Mucosa of stomach (tissue), 1 donor: ENCODE measurements around the gene CRACR2B.

Experiments used
- H3K27me3 ChIP-seq: one replicate; pipeline ENCODE4 v1.7.0; 2013; ENCODE audit warnings: mild to moderate bottlenecking, low read length; ENCODE audit not compliant: control insufficient read depth, insufficient read depth
- H3K36me3 ChIP-seq: one replicate; pipeline ENCODE4 v1.7.0; 2013; ENCODE audit warnings: low read length; ENCODE audit not compliant: control insufficient read depth, insufficient read depth
- H3K4me1 ChIP-seq: one replicate; pipeline ENCODE4 v1.7.0; 2013; ENCODE audit warnings: mild to moderate bottlenecking, low read length; ENCODE audit not compliant: control insufficient read depth, insufficient read depth
- H3K4me3 ChIP-seq: one replicate; pipeline ENCODE4 v1.7.0; 2013; ENCODE audit warnings: low read length
- H3K9ac ChIP-seq: one replicate; pipeline ENCODE4 v1.7.0; 2013; ENCODE audit warnings: mild to moderate bottlenecking, low read length, moderate library complexity
- H3K9me3 ChIP-seq: one replicate; pipeline ENCODE4 v1.7.0; 2013; ENCODE audit warnings: mild to moderate bottlenecking, low read length, moderate library complexity; ENCODE audit not compliant: control insufficient read depth
- donor health status: Pancreatic carcinoma.

The CRACR2B gene

DNA sequence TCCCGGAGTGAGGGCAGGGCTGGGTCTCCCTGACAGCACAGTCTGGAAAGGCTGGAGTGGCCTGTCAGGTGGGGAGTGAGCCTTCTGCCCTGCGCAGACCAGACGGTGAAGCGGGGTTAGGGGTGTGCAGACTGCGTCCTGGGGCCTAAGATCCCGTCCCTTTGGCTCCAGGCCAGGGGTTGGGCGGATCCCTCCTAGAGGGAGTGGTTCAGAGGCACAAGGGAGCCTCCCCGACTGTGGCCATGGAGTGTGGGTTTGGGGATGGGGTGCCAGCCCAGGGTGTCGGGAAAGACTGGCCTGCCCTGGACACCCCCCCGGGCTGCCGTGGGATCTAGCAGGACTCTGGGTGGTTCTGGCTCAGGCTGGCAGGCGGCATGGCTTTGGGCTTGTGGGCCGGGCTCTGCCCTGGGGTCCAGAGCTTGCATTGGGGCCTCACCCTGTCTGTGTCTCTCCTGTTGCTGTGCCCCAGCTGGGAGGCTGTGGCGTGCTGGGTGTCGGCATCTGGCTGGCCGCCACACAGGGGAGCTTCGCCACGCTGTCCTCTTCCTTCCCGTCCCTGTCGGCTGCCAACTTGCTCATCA lies 34.5 kb downstream of the CRACR2B start:
- no peak overlapping the region for H3K4me3 ChIP-seq
- H3K27me3 ChIP-seq = peaks cover 31% of the 10 kb centered on the region
- H3K9me3 ChIP-seq = no peaks in the 10 kb centered on the region
- H3K4me1 ChIP-seq = peaks cover 27% of the 10 kb centered on the region
- no peak overlapping the region for H3K9ac ChIP-seq
- H3K36me3 ChIP-seq = no peaks in the 10 kb centered on the region

DNA sequence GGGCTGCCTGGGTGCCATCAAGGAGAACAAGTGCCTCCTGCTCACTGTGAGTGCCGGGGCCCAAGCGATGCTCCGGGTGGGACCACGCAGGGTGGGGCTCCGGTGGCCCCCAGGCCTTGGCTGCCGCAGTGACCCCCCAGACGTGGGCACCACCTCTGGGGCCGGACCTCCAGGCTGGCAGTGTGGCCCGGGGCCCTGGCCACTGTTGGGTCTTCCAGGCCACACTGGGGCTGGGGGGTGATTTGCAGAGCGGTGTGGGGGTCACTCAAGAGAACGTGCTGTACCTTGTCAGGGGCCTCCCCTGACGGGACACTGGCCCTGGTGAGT lies 34.9 kb downstream of the CRACR2B start:
- Histone ChIP-seq H3K9me3 (no peaks in the 10 kb centered on the region), H3K4me1 (peaks cover 27% of the 10 kb centered on the region), H3K36me3 (no peaks in the 10 kb centered on the region), H3K27me3 (peaks cover 31% of the 10 kb centered on the region), H3K9ac (no peak overlapping the region), H3K4me3 (no peak overlapping the region)

GRCh38 chr11:863023-863909 lies 35.5 kb downstream of the CRACR2B start:
- Histone ChIP-seq H3K27me3 (peaks cover 31% of the 10 kb centered on the region), H3K9me3 (no peaks in the 10 kb centered on the region), H3K4me3 (no peak overlapping the region), H3K4me1 (peaks cover 27% of the 10 kb centered on the region), H3K36me3 (no peaks in the 10 kb centered on the region), H3K9ac (no peak overlapping the region)

GRCh38 chr11:863910-864827 lies 36.5 kb downstream of the CRACR2B start:
- Histone ChIP-seq H3K36me3 (no peaks in the 10 kb centered on the region), H3K4me3 (no peak overlapping the region), H3K4me1 (peaks cover 27% of the 10 kb centered on the region), H3K9me3 (no peaks in the 10 kb centered on the region), H3K27me3 (peaks cover 31% of the 10 kb centered on the region), H3K9ac (no peak overlapping the region)

DNA sequence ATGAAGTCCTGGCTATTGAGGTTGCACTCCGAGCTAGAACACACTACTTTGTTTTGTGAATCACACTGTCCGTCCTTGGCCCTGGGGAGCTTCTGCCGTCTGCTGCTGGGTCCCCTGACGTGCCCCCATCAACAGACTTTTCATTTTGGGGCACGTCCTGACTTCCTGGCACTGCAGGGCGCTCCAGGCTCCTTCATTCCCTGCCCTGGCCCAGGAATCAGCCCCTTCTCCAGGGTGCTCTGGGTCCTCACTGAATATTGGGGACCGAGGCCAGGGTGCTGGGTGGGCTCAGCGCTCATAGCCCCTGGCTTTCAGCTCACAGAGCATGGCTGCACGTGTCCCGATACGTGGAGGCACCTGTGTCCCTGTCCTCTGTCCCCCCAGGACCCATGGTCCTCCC lies 37.2 kb downstream of the CRACR2B start:
- H3K9me3 ChIP-seq = no peaks in the 10 kb centered on the region
- H3K27me3 ChIP-seq = peaks cover 31% of the 10 kb centered on the region
- H3K4me1 ChIP-seq = peaks cover 21% of the 10 kb centered on the region
- H3K4me3 ChIP-seq = no peak overlapping the region
- no peaks in the 10 kb centered on the region for H3K36me3 ChIP-seq
- H3K9ac ChIP-seq = no peak overlapping the region

DNA sequence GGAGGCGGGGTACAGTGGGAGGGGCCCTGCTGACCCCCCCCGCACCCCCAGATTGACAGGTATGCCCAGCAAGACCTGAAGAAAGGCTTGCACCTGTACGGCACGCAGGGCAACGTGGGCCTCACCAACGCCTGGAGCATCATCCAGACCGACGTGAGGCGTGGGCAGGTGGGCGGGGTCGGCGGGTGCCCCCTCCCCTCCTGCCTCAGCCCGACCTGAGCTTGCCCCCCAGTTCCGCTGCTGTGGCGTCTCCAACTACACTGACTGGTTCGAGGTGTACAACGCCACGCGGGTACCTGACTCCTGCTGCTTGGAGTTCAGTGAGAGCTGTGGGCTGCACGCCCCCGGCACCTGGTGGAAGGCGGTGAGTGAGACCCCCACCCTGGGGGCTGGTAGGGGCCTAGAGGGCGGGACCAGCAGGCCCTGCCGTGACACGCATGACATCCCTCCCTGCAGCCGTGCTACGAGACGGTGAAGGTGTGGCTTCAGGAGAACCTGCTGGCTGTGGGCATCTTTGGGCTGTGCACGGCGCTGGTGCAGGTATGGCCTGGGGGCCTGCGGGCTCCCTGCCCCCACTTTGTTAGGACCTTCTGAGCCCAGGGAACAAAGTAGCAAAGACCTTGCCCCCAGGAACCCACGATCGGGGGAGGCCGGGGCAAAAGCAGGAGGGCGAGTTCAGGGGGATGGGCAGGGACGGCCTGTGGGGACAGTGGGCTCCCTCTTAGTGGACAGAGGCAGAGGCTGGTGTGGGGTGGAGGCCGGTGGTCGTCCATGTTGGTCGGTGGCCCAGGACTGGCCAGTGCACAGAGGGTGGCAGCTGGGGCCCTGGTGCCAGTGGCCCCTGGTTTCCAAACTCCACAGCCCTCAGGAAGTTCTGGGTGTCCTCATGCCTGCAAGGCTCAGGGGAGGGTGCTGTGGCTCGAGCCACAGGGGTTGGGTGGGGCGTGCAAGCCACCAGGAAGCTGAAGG lies 38.0 kb downstream of the CRACR2B start:
- no peaks in the 10 kb centered on the region for H3K9me3 ChIP-seq
- H3K4me1 ChIP-seq = peaks cover 16% of the 10 kb centered on the region
- peaks cover 29% of the 10 kb centered on the region for H3K27me3 ChIP-seq
- no peak overlapping the region for H3K4me3 ChIP-seq
- no peaks in the 10 kb centered on the region for H3K36me3 ChIP-seq
- H3K9ac ChIP-seq = no peak overlapping the region

GRCh38 chr11:866481-866880 lies 38.8 kb downstream of the CRACR2B start:
- Histone ChIP-seq H3K27me3 (peaks cover 24% of the 10 kb centered on the region), H3K9ac (no peak overlapping the region), H3K4me3 (no peak overlapping the region), H3K4me1 (peaks cover 16% of the 10 kb centered on the region), H3K9me3 (no peaks in the 10 kb centered on the region), H3K36me3 (no peaks in the 10 kb centered on the region)

- Histone ChIP-seq H3K36me3 (no peaks in the 10 kb centered on the region), H3K4me3 (no peak overlapping the region)
Measured at GRCh38 chr11:867856-868358, 40.2 kb downstream of the CRACR2B start.

DNA sequence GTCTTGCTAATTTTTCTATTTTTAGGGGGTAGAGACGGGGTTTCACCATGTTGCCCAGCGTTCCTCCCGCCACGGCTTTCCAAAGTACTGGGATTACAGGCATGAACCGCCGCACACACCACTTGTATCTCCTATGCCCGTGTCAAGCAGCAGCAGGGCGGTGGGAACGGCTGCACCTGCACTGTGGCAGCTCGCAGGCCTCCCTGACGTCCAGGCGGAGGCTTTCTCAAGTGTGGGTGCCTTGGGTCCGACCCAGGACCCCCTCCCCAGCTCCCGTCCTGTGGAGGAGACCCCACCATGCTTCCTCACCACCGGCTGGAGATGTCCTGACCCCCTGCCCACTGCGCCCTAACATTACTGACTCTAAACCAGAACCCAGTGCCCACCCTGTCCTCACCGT lies 40.7 kb downstream of the CRACR2B start:
- H3K36me3 ChIP-seq = no peaks in the 10 kb centered on the region

More at GRCh38 chr11:867856-868358, 40.2 kb downstream of the CRACR2B start:
- no peak overlapping the region for H3K9ac ChIP-seq
- peaks cover 5% of the 10 kb centered on the region for H3K4me1 ChIP-seq
- H3K9me3 ChIP-seq = no peaks in the 10 kb centered on the region
- peaks cover 10% of the 10 kb centered on the region for H3K27me3 ChIP-seq

DNA sequence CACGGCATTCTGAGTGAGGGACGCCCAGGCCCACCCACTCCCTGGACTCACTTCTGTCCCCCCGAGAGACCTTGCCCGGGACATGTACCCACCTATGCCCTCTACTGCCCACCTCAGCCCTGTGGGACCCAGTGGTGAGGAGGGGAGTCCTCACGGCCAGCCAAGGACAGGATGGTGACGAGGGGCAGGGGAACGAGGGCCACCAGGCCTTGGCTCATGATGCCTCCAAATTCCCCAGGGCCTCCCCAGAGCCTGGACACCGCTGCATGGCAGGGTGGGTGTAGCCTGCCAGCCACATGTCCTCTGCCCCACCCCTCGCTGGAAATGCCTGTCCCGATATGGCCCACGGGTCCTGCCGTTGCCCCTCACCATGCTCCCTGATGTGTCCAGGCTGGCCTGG lies 41.1 kb downstream of the CRACR2B start:
- no peaks in the 10 kb centered on the region for H3K4me1 ChIP-seq
- H3K36me3 ChIP-seq = no peaks in the 10 kb centered on the region
- no peaks in the 10 kb centered on the region for H3K9me3 ChIP-seq
- no peak overlapping the region for H3K4me3 ChIP-seq
- peaks cover under 1% of the 10 kb centered on the region for H3K27me3 ChIP-seq
- no peak overlapping the region for H3K9ac ChIP-seq

More for the DNA sequence above, 40.7 kb downstream of the CRACR2B start:
- Histone ChIP-seq H3K27me3 (peaks cover 5% of the 10 kb centered on the region), H3K4me1 (peaks cover under 1% of the 10 kb centered on the region), H3K9ac (no peak overlapping the region), H3K4me3 (no peak overlapping the region), H3K9me3 (no peaks in the 10 kb centered on the region)
